Inflammatory macrophage treated with lipopolysaccharide for 1 hour (primary cell): ENCODE results near the gene COMMD10.
A peak's percentile ranks its signal among the peaks of the same experiment; 100 is the strongest.
"Not testable (repeated sequence)": the region's sequence is repeated elsewhere in the genome, so short reads cannot be mapped to it uniquely, and the experiment has no call there.

Experiments used
- DNase-seq, 2 donors: peaks; one replicate each; pipeline ENCODE4 v3.0.0-alpha.2; 2020 to 2022

Gene COMMD10

DNA sequence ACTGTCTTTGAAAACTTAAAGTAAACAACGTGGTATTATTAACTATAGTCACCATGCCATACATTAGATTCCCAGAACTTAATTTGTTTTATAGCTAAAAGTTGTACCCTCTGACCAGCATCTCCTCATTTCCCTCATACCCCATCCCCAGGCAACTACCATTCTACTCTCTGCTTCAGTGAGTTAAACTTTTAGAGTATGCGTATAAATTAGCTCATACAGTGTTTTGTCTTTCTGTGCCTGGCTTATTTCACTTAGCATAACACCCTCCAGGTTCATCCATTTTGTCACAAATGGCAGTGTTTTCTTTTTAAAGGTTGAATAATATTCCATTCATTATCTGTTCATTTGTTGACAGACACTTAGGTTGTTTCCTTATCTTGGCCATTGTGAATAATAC, 14.2 kb downstream of the COMMD10 start:
- DNase-seq: no peak

GRCh38 chr5:116104941-116105340, 20.1 kb downstream of the COMMD10 start:
- DNase-seq: not testable (repeated sequence)

- no peak for DNase-seq
Measured at GRCh38 chr5:116115163-116115562, 30.3 kb downstream of the COMMD10 start.

DNA sequence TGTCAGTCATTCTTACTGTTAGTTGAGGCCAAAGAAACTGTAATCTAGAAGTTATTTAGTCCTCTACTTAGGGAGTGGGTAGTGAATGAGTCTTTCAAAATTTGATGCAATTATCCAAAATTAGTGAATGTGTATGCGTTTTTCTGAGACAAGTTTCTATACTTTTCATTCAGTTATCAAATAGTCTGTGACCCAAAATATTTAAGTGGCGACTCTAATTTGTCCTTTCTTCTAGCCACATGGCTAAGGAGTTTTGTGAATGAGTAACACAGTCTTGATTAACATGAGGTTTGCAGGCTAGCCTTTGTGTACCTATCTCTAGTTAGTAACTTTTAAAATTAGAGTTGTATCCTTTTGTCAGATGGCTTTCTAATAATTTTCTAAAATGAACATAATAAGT, 45.6 kb downstream of the COMMD10 start:
- no peak for DNase-seq

- no peak for DNase-seq
Measured at GRCh38 chr5:116130976-116131375, 46.2 kb downstream of the COMMD10 start.

DNA sequence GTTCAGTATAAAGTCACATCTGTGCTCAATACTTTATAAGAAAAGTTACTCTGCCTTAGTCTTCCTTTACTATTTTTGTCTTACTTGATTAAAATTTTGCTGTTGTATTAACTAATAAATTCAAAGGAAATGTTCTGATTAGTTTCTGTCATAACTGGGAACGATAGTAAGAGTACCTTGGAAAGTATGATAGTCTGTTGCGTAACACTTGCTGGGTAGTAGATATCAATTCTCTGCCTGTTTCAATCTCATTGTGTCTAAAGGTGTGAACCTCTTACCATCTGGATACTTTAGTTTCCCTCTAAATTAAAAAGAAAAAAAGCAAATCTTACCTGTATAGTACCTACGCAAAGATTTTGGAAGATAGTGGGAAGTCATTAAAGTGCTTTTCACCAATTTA, 48.5 kb downstream of the COMMD10 start:
- DNase-seq: no peak

DNA sequence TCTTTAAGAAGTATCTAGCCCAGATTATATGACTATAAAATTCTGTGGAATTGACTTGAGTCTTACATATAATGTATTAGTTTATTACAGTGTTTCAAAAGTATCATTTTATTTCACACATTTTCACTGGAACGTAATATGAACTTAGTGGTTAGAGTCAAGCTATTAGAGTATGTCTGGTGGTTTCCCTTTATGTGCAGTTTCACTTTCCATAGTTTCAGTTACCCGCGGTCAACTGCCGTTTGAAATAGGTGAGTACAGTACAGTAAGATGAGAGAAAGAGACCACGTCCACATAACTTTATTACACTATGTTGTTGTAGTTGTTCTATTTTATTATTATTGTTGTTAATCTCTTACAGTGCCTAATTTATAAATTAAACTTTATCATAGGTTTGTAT, 50.5 kb downstream of the COMMD10 start:
- no peak for DNase-seq

DNA sequence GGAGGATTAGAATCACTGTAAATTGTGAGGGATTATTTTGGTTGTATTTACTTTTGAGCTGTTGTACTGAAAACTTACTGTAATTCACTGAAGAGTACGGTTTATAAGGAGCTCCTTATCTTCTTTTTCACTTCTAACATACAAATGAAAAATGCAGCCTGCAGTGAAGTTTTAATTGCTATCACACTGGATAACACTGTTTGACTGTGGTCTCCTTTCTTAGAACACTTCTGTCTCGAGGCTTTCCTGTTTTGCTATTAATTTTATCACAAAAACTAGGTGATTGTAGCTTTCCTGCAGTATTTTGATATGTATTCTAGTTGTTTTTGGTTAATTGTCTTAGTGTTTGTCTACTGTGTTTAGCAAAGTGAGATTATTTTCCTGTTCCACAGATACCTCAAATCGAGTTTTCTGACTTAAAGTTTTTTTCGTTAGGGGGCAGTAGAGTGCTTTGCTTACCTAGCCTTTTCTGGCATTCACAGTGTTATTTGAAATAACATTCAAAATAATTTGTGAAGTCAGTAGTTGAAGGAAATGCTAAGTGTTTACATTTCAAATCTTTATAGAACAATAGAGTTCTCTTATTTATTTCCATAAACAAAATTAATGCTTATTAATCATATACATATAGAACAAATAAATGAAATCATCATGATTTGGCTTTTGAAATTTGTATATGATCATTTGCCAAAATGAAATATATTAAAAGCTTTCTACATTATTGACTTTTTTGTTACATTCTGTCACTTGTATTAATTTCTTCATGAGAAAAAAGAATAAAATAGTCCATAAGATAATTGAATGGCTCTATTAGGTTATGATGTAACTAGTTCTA, 52.9 kb downstream of the COMMD10 start:
- DNase-seq: peak; percentile 23 to 85

DNA sequence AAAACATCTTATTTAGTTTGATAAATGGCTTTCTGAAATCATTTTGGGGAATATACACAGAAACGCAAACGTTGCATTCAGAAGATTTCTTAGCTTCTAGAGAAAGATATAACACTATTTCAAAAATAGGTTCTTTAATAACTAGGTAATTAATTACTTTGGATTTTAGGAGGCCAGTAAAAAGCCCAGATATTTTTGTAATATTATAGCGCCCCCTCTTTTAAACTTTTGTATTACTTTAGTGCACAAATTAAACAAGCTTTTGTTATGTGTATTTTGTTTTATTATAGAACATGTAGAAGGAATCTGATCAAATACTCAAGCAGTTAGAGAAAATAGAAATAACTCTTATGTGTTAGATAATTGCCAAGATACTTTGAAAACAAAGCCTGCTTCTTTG, 57.7 kb downstream of the COMMD10 start:
- DNase-seq: no peak

DNA sequence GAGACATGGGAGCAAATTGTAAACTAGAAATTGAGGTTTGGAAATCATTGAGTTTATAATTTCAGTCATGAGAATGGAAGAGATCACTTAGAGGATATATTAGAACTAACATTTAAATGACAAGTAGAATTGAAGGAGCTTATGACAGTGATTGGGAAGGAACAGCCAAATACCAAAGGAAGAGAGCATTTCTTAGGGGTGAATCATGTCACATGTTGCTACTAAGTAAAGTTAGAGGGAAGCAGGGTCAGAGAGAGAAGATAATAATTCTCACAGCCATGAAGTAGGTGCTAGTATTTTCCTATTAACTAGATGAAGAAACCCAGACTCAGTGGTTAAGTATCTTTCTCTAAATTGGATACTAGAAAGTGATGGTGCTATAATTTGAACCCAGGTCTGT, 59.3 kb downstream of the COMMD10 start:
- no peak for DNase-seq

GRCh38 chr5:116144991-116145390, 60.2 kb downstream of the COMMD10 start:
- DNase-seq: peak; percentile 53 to 59

GRCh38 chr5:116145416-116145815, 60.6 kb downstream of the COMMD10 start:
- DNase-seq: no peak

GRCh38 chr5:116152169-116152568, 67.3 kb downstream of the COMMD10 start:
- no peak for DNase-seq

DNA sequence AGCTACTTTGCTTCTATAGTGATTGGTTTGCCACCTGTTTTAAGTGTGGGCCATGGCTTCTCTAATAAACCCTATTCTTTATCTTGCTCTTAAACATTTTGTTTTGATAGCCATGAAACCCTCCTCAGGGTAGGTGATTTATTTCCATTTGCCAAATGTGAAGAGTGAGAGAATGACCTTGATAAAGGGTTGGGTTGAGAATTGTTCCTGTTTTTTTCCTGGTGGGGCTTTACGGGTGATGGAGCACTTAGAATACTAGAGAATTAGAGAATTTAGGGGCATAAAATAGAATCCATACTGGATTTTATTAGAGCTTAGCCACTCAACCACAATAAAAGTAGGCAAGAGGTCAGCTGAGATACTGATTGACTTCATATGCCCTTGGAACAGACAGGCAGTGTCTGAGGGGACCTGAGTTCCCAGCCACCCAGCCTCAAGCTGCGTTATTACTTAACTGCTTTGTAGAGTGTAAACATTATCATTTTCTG, 68.9 kb downstream of the COMMD10 start:
- no peak for DNase-seq

GRCh38 chr5:116154252-116154651, 69.4 kb downstream of the COMMD10 start:
- no peak for DNase-seq

DNA sequence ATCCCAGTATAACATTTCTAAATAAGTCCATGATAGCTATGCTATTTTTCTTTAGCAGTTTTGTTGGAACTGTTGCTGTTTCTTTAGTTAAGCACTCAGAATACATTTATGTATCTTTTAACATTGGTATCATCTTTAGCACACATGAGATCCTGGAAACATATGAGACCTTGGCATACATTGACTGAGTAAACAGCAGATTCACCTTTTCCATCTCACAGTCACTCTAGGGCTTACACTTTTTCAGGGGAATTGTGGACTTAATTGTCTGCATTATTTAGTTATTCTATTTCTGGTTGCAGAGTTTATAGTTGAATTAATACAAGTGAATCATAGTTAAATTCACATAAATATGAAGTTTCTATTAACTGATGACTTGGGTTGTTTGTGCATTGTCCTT, 70.1 kb downstream of the COMMD10 start:
- DNase-seq: no peak

GRCh38 chr5:116157902-116158301, 73.1 kb downstream of the COMMD10 start:
- no peak for DNase-seq

DNA sequence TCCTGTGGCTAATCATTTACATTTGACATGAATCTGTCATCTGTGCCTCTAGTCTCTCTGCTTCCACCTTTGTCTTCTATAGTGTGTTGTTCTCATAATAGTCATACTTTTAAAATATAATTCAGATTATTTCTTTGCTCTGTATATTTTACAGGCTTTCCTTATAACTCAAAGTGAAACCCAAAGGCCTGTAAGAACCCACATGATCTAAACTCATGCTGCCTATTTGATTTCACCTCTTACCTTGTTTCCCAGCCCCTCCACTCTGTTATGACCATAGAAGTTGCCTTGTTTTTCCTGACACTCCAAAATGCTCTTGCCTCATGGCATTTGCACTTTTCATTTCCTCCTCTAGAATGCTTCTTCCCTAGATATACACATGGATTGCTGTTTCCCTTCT, 74.2 kb downstream of the COMMD10 start:
- no peak for DNase-seq

DNA sequence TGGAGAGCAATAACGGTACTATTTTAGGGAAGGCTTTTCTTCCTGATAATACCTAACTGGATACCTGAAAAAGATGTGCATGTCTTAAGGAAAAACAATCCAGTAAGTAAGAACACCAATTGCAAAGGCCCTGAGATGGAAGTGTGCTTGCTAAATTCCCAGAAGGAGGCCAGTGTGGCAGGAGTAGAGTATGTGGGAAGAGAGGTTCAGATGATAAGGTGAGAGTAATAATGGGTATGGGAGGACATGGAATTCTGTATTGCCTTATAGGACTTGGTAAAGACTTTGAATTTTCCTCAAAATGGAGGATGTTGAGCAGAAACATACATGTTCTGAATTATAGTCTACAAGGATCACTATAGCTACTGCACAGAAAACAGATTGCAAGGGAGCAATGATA, 89.3 kb downstream of the COMMD10 start:
- DNase-seq: no peak

DNA sequence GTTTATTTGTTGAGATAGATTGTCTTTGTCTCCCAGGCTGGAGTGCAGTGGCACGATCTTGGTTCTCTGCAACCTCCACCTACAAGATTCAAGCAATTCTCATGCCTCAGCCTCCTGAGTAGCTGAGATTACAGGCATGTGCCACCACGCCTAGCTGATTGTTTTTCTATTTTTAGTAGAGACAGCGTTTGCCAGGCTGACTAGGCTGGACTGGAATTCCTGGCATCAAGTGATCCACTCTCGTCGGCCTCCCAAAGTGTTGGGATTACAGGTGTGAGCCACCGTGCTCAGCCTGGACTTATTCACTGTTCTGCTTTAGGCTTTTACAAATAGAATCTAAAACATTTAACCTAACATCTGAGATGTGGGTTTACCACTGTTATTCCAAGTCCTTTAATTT, 91.3 kb downstream of the COMMD10 start:
- no peak for DNase-seq

- no peak for DNase-seq
Measured at GRCh38 chr5:116178925-116179324, 94.1 kb downstream of the COMMD10 start.

GRCh38 chr5:116209166-116209565, 124.3 kb downstream of the COMMD10 start:
- no peak for DNase-seq

DNA sequence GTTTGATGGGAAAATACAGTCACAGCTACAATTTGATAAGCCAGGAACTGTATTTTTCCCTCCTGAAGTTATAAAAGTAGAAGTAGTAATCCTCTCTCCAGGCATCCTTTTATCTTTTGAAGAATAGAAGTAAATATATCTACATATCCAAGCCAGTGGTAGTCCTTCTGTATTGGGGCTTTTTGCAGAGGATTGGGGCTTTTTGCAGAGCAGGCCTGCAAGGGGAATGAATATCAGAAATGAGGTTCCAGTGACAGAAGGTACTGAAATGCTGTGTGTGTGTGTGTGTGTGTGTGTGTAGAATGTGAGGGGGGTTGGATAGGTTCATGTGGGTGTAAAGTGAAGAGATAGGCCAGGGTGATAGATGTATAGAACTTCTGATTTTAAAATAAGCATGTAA, 127.4 kb downstream of the COMMD10 start:
- DNase-seq: no peak

GRCh38 chr5:116216246-116216645, 131.4 kb downstream of the COMMD10 start:
- DNase-seq: no peak
